Right lobe of liver (tissue), 6 donors: ENCODE results near the gene MAP3K14. TPM values are rescaled to one million over a fixed set of nuclear protein-coding genes. Genes with fewer than 3 reads are reported as not detected.

ENCODE experiments used
- ATAC-seq, 4 donors: fragments of 200-7000 bp; cut with Tn5 transposase; one replicate each; pipeline ENCODE4 v1.9.1; 2020; ENCODE audit warnings: mild to moderate bottlenecking in 4 of 4, moderate library complexity in 4 of 4
- DNase-seq, 3 donors: peaks; one replicate each; pipeline ENCODE4 v3.0.0-alpha.2; 2020
- H3K27ac ChIP-seq, 3 donors: fragments of 200-600 bp; one replicate each; pipeline ENCODE4 v1.8.0; 2022
- H3K27me3 ChIP-seq, 2 donors: fragments of 200-600 bp; one replicate each; pipeline ENCODE4 v1.8.0; 2022
- H3K36me3 ChIP-seq, 4 donors: fragments of 200-600 bp; sonication (generic) in 1 of 4; one replicate each; pipeline versions ENCODE4 v1.5.1 to v1.8.0; 2017 to 2022; ENCODE audit warnings: control low read depth in 1 of 4
- H3K4me1 ChIP-seq, 4 donors: fragments of 200-600 bp; sonication (generic) in 1 of 4; one replicate each; pipeline versions ENCODE4 v1.5.1 to v1.8.0; 2017 to 2022; ENCODE audit warnings: control low read depth in 1 of 4
- H3K4me3 ChIP-seq, 3 donors: fragments of 200-600 bp; one replicate each; pipeline ENCODE4 v1.8.0; 2022
- H3K9me3 ChIP-seq, 4 donors: fragments of 200-600 bp; sonication (generic) in 1 of 4; one replicate each; pipeline versions ENCODE4 v1.5.1 to v1.8.0; 2017 to 2022; ENCODE audit warnings: control low read depth in 1 of 4
- CTCF ChIP-seq, 4 donors: fragments of 200-600 bp in 3 of 4; fragments of 450-650 bp in 1 of 4; IDR thresholded peaks; one replicate each; pipeline versions ENCODE4 v1.5.1 to v1.8.0; 2016 to 2022; ENCODE audit warnings: antibody characterized with exemption in 4 of 4, mild to moderate bottlenecking in 2 of 4
- POLR2A ChIP-seq: fragments of 450-650 bp; IDR thresholded peaks from one replicate; pipeline ENCODE4 v1.6.1; 2017; ENCODE audit warnings: antibody characterized with exemption, mild to moderate bottlenecking
- WGBS: methylation state at CpG from one replicate; pipeline ENCODE4 v1.1.6; 2018; ENCODE audit warnings: low coverage, low lambda C conversion rate; ENCODE audit not compliant: insufficient coverage; ENCODE audit errors: missing lambda C conversion rate; 5-methylcytosine and 5-hydroxymethylcytosine counted together
- intact Hi-C, 2 donors: fragments of 100-400 bp; cut with DNase I; formaldehyde crosslinking; loops; one replicate each; pipeline versions ENCODE4 v1.11.2 to v1.14.1; 2022
- total RNA-seq, 6 experiments: library from RNA; depleted of rRNA in 2 of 6; stranded (reverse); fragments of >200 nt in 2 of 6; fragmentation: NEBNext Ultra II Directional in 3 of 6; extraction: Animal tissue kit (Norgen Biotek cat#: 25700) in 3 of 6; gene quantifications; one replicate each; pipeline versions ENCODE4 v1.1.0 to v1.2.4, GENCODE V29; 2016 to 2023
- donor health status: DM: no; HTN: yes; CAD: no.
- donor health status: DM: no; HTN: no; CAD: no.
- donor health status: DM: no; HTN: no; CAD: no.
- donor health status: DM: no; HTN: yes; CAD: no.
- donor health status: DM: no; HTN: yes; CAD: no.

Gene MAP3K14
- total RNA-seq, 6 experiments from 2014 or later = 4.8 to 7.8 (median 6.3) TPM

DNA sequence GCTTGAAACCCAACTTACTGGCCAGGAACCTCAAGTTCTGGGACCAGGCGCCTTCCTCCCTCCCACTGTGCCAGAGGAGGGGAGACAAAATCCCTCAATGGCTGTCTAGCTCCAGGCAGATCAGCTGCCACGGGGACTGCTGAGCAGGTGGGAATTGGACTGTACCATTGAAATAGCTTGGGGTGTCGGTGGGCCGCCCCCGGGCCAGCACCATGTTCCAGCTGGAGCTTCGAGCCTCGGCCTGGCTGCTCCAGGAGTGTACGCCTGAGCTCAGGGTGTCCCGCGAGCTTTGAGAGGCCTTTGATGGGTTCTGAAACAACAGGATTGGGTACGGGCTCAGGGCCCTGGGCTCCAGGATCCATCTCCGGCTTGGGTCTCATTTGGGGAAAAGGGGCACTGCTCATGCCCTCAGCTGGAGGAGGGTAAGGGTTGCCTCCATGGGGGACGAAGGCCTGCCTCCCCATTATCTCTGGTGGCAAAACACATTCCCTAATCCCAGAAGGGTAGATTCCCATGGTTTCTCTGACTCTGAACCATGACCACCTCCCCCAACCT is 50.4 kb downstream of the MAP3K14 start:
- intact Hi-C loops = no loop called here

DNA sequence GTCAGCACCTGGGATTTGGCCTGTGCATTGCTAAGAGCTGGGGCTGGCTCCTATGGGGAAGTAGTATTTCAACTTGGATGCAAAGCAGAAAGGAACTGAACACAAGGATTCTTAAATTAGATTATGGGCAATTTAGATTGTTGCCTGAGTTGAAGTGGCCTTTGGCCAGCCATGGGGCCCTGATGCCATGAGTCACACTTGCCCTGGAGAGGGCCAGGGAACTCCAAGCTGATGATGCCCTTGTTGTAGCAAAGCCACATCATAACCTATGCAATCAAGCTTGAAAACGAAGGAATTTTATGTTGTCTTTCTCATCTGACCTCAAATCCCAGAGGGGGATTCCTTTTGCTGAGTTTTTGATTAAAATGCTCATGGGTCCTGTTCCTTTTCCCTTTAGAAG is 51.0 kb downstream of the MAP3K14 start:
- intact Hi-C loops = no loop called here
- H3K4me1 ChIP-seq = peaks cover 0 to 16% (median 0%) of the 10 kb centered on the region in 4 donors
- peak in 1 of 4 donors; percentile 45 for ATAC-seq
- 78% methylated on average over 1 of the region's 1 CpG for WGBS
- peaks cover 5 to 49% (median 26%) of the 10 kb centered on the region in 4 donors for H3K36me3 ChIP-seq
- no peak for DNase-seq
- no peaks in the 10 kb centered on the region for H3K9me3 ChIP-seq
- TF ChIP-seq POLR2A (no peak), CTCF (IDR thresholded peaks at IDR 0.05) (no peak)
- H3K27me3 ChIP-seq = no peaks in the 10 kb centered on the region
- H3K4me3 ChIP-seq = no peak overlapping the region
- no peak overlapping the region for H3K27ac ChIP-seq

More for the DNA sequence above, 50.4 kb downstream of the MAP3K14 start:
- H3K4me3 ChIP-seq = no peak overlapping the region
- DNase-seq = no peak
- WGBS = no CpG with 5 or more reads among the region's 13 CpGs
- H3K9me3 ChIP-seq = no peaks in the 10 kb centered on the region
- no peak for ATAC-seq
- peaks cover 5 to 53% (median 26%) of the 10 kb centered on the region in 4 donors for H3K36me3 ChIP-seq
- H3K4me1 ChIP-seq = peaks cover 0 to 18% (median 0%) of the 10 kb centered on the region in 4 donors
- no peak for TF ChIP-seq CTCF (IDR thresholded peaks at IDR 0.05)
- TF ChIP-seq POLR2A = no peak
- H3K27ac ChIP-seq = no peak overlapping the region
- H3K27me3 ChIP-seq = no peaks in the 10 kb centered on the region

DNA sequence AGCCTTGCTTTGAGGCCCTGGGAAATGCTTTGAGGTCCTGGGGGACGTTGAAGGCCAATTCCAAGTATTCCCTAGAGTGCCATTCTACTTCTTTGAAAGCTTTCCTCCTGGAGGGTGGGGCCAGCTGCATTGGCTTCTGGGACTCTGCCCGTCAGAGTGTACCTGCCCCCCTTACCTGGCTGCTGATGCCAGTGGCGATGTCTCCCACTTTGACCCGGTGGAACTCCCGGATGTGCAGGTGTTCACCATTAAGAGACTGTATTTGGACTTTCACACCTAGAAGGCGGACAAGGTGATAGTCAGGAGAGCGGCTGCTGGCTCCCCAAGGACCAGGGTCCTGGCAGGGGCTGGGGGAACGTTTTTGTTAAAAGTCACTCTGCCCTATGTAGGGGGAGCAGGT is 51.8 kb downstream of the MAP3K14 start:
- peaks cover 0 to 16% (median 0%) of the 10 kb centered on the region in 4 donors for H3K4me1 ChIP-seq
- ATAC-seq (no peak), DNase-seq (no peak)
- H3K4me3 ChIP-seq = no peak overlapping the region
- no peaks in the 10 kb centered on the region for H3K27me3 ChIP-seq
- TF ChIP-seq CTCF (IDR thresholded peaks at IDR 0.05) (no peak), POLR2A (no peak)
- WGBS = 85% methylated on average over 4 of the region's 8 CpGs
- H3K36me3 ChIP-seq = peaks cover 5 to 40% (median 21%) of the 10 kb centered on the region in 4 donors
- H3K9me3 ChIP-seq = no peaks in the 10 kb centered on the region
- intact Hi-C loops = no loop called here
- no peak overlapping the region for H3K27ac ChIP-seq

DNA sequence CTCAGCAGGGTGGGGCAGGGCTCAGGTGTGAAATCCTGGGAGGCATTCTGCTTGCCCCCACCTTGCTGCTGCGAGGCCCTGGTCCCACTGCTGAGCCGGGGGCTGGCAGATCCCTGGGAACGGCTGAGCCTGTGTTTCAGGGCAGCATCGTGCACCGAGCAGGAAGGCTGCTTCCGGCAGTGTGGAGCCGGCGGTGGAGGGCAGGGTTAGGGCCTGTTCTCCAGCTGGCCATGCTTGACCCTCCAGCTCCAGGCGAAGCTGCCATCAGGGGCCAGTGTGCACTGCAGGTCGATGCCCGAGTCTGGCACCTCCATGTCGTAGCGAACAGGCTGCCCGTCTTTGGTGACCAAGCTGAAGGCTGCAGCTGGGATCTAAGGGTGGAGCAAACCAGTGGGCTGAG is 52.4 kb downstream of the MAP3K14 start:
- peaks cover under 1 to 35% (median 16%) of the 10 kb centered on the region in 4 donors for H3K36me3 ChIP-seq
- no peak overlapping the region for H3K27ac ChIP-seq
- no peak for TF ChIP-seq CTCF (IDR thresholded peaks at IDR 0.05)
- no peak for TF ChIP-seq POLR2A
- no peaks in the 10 kb centered on the region for H3K9me3 ChIP-seq
- ATAC-seq = no peak
- no peaks in the 10 kb centered on the region for H3K27me3 ChIP-seq
- peak in 1 of 3 donors; percentile 40 for DNase-seq
- no CpG with 5 or more reads among the region's 14 CpGs for WGBS
- H3K4me3 ChIP-seq = no peak overlapping the region
- intact Hi-C loops = no loop called here
- H3K4me1 ChIP-seq = peaks cover 0 to 16% (median 0%) of the 10 kb centered on the region in 4 donors
